Liver (tissue), 9 donors: ENCODE measurements around the gene RASSF7. TPM values are rescaled to one million over a fixed set of nuclear protein-coding genes. Genes with fewer than 3 reads are reported as not detected.

ENCODE experiments used
- DNase-seq: peaks from one replicate; pipeline ENCODE4 v3.0.0-alpha.2; 2017; ENCODE audit warnings: low spot score
- H3K27ac ChIP-seq, 2 donors: one replicate each; pipeline ENCODE4 v1.7.0; 2013; ENCODE audit warnings: inconsistent platforms in 2 of 2, low read length in 2 of 2, control low read depth in 1 of 2, low read depth in 1 of 2, mild to moderate bottlenecking in 1 of 2
- H3K27me3 ChIP-seq, 4 donors: one replicate each; pipeline versions ENCODE4 v1.6.1 to v1.7.0; 2013; ENCODE audit warnings: low read length in 3 of 4, inconsistent platforms in 1 of 4, mild to moderate bottlenecking in 1 of 4, moderate library complexity in 1 of 4; ENCODE audit not compliant: control insufficient read depth in 4 of 4, insufficient read depth in 4 of 4
- H3K36me3 ChIP-seq, 4 donors: one replicate each; pipeline versions ENCODE4 v1.6.1 to v1.7.0; 2013; ENCODE audit warnings: low read length in 3 of 4, mild to moderate bottlenecking in 3 of 4, low read depth in 1 of 4, moderate library complexity in 1 of 4; ENCODE audit not compliant: control insufficient read depth in 4 of 4, insufficient read depth in 3 of 4
- H3K4me1 ChIP-seq, 4 donors: one replicate each; pipeline versions ENCODE4 v1.6.1 to v1.7.0; 2013; ENCODE audit warnings: low read length in 3 of 4, mild to moderate bottlenecking in 3 of 4, moderate library complexity in 1 of 4; ENCODE audit not compliant: control insufficient read depth in 4 of 4, insufficient read depth in 4 of 4
- H3K4me3 ChIP-seq, 3 donors: one replicate each; pipeline versions ENCODE4 v1.6.1 to v1.7.0; 2013; ENCODE audit warnings: low read length in 3 of 3, control low read depth in 1 of 3, low read depth in 1 of 3, mild to moderate bottlenecking in 1 of 3
- H3K9ac ChIP-seq, 2 donors: one replicate each; pipeline ENCODE4 v1.7.0; 2013; ENCODE audit warnings: low read length in 2 of 2, mild to moderate bottlenecking in 2 of 2, moderate library complexity in 2 of 2, control low read depth in 1 of 2, low read depth in 1 of 2
- H3K9me3 ChIP-seq, 4 donors: one replicate each; pipeline versions ENCODE4 v1.6.1 to v1.7.0; 2013; ENCODE audit warnings: low read length in 3 of 4; ENCODE audit not compliant: control insufficient read depth in 4 of 4
- EGR1 ChIP-seq, 2 donors: IDR thresholded peaks; 2 replicates each; pipeline ENCODE4 v1.6.1; 2016 to 2018; ENCODE audit warnings: antibody characterized with exemption in 2 of 2, low read depth in 2 of 2
- FOXA1 ChIP-seq: IDR thresholded peaks from 2 replicates; pipeline ENCODE4 v1.6.1; 2016; ENCODE audit warnings: antibody characterized with exemption
- FOXA2 ChIP-seq: IDR thresholded peaks from 2 replicates; pipeline ENCODE4 v1.6.1; 2016; ENCODE audit warnings: antibody characterized with exemption
- GABPA ChIP-seq, 2 donors: IDR thresholded peaks in 1 of 2; conservative IDR thresholded peaks in 1 of 2; 2 replicates each; pipeline ENCODE4 v1.6.1; 2016; ENCODE audit warnings: antibody characterized with exemption in 2 of 2, mild to moderate bottlenecking in 1 of 2, moderate library complexity in 1 of 2
- HNF4A ChIP-seq, 2 donors: conservative IDR thresholded peaks; 2 replicates each; pipeline ENCODE4 v1.6.1; 2016; ENCODE audit warnings: antibody characterized with exemption in 2 of 2, mild to moderate bottlenecking in 2 of 2
- HNF4G ChIP-seq: IDR thresholded peaks from 2 replicates; pipeline ENCODE4 v1.6.1; 2016; ENCODE audit warnings: antibody characterized with exemption
- JUND ChIP-seq, 2 donors: IDR thresholded peaks; 2 replicates each; pipeline ENCODE4 v1.6.1; 2016; ENCODE audit warnings: antibody characterized with exemption in 2 of 2
- NR2F2 ChIP-seq: IDR thresholded peaks from 2 replicates; pipeline ENCODE4 v1.6.1; 2016; ENCODE audit warnings: antibody characterized with exemption
- RAD21 ChIP-seq, 2 donors: IDR thresholded peaks; 2 replicates each; pipeline ENCODE4 v1.6.1; 2016; ENCODE audit warnings: antibody characterized with exemption in 2 of 2, mild to moderate bottlenecking in 2 of 2
- RXRA ChIP-seq, 2 donors: IDR thresholded peaks; 2 replicates each; pipeline ENCODE4 v1.6.1; 2017 to 2018; ENCODE audit warnings: antibody characterized with exemption in 2 of 2, mild to moderate bottlenecking in 1 of 2
- SP1 ChIP-seq: IDR thresholded peaks from 2 replicates; pipeline ENCODE4 v1.6.1; 2018; ENCODE audit warnings: antibody characterized with exemption, mild to moderate bottlenecking
- TAF1 ChIP-seq: conservative IDR thresholded peaks from 2 replicates; pipeline ENCODE4 v1.6.1; 2016; ENCODE audit warnings: antibody characterized with exemption, mild to moderate bottlenecking
- YY1 ChIP-seq: IDR thresholded peaks from 2 replicates; pipeline ENCODE4 v1.6.1; 2016; ENCODE audit warnings: antibody characterized with exemption, mild to moderate bottlenecking
- whole genome bisulfite sequencing: extraction: QIAGEN DNeasy Blood & Tissue Kit; methylation state at CpG from one replicate; pipeline ENCODE4 v1.1.7; 2013; 5-methylcytosine and 5-hydroxymethylcytosine counted together
- polyA plus RNA-seq, 2 donors: library from polyadenylated mRNA; stranded (reverse) in 1 of 2; unstranded in 1 of 2; fragments of 200-250 nt in 1 of 2; fragments of >200 nt in 1 of 2; fragmentation: Nextera tagmentation in 1 of 2; extraction: Ambion mirVana in 1 of 2; gene quantifications; one replicate each; pipeline versions ENCODE4 v1.2.1 to v1.2.3, GENCODE V29; 2013 to 2015
- total RNA-seq, 2 donors: library from RNA; depleted of rRNA; stranded (reverse); fragments of >200 nt; gene quantifications; one replicate each; pipeline ENCODE4 v1.2.3, GENCODE V29; 2014
- TF ChIP-seq, protein P1 (sequence below): fragments of 150-350 bp; IDR thresholded peaks from 2 replicates; pipeline ENCODE4 v1.5.1; 2017; ENCODE audit warnings: improper control_type of control experiment, low read depth, low read length; ENCODE audit not compliant: missing input control
- TF ChIP-seq, protein P2 (sequence below): IDR thresholded peaks from 2 replicates; pipeline ENCODE4 v1.6.1; 2016; ENCODE audit warnings: antibody characterized with exemption
- TF ChIP-seq, protein P3 (sequence below): IDR thresholded peaks from 2 replicates; pipeline ENCODE4 v1.6.1; 2016; ENCODE audit warnings: antibody characterized with exemption
- TF ChIP-seq, protein P4 (sequence below): IDR thresholded peaks from 2 replicates; pipeline ENCODE4 v1.6.1; 2016; ENCODE audit warnings: antibody characterized with exemption, mild to moderate bottlenecking
- TF ChIP-seq, protein P5 (sequence below): IDR thresholded peaks from 2 replicates; pipeline ENCODE4 v1.6.1; 2016; ENCODE audit warnings: antibody characterized with exemption
- donor health status: healthy.
- donor health status: healthy.
- donor health status: healthy.
- donor health status: healthy.
- donor health status: healthy.

The RASSF7 gene
- total and polyA plus RNA-seq, 4 donors: 11.5 to 50.4 (median 36.9) TPM

DNA sequence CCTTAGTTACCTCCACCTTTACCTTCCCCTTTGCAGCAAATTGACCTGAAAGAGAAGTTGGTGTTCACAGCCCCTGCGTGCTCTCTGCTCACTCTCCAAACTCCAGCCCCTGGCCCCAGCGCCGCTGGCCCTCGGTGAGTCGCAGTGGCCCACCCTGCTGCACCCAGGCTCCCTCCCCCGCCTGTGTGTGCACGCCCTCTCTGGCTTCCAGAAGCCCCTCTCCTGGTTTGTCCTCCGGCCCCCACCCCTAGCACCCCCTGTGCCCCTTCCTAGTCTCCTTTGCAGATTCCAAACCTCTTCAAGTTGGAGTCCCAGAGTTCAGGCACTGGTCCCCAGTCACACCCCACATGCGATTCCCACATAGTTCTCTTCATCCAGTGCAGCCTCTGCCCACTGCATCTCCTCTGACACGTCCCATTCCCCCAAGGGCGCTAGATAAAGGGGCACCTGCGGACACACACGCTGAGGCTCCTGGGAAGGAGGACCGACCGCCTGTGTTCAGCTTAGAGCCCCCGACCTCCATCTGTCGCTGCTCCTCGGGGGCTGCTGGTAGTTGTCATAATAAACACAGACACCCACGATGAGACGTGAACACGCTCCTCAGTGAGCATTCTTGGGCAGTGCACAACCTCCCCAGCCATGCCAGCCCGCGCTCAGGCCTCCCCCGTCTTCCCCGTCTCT, 14.0 kb downstream of the RASSF7 start:
- TF ChIP-seq FOXA2 (no peak), SP1 (no peak), GABPA (IDR thresholded peaks at IDR 0.05 in 1 of 2, conservative IDR thresholded peaks at IDR 0.05 in 1 of 2) (no peak), JUND (IDR thresholded peaks at IDR 0.05) (no peak), HNF4A (conservative IDR thresholded peaks at IDR 0.05) (no peak), HNF4G (no peak), TAF1 (no peak), NR2F2 (no peak), RXRA (IDR thresholded peaks at IDR 0.05) (no peak), FOXA1 (no peak), EGR1 (IDR thresholded peaks at IDR 0.05; ENCODE audit: low read depth in 2 of 2) (no peak), RAD21 (IDR thresholded peaks at IDR 0.05) (no peak), YY1 (no peak)
- TF ChIP-seq, protein P1, sequence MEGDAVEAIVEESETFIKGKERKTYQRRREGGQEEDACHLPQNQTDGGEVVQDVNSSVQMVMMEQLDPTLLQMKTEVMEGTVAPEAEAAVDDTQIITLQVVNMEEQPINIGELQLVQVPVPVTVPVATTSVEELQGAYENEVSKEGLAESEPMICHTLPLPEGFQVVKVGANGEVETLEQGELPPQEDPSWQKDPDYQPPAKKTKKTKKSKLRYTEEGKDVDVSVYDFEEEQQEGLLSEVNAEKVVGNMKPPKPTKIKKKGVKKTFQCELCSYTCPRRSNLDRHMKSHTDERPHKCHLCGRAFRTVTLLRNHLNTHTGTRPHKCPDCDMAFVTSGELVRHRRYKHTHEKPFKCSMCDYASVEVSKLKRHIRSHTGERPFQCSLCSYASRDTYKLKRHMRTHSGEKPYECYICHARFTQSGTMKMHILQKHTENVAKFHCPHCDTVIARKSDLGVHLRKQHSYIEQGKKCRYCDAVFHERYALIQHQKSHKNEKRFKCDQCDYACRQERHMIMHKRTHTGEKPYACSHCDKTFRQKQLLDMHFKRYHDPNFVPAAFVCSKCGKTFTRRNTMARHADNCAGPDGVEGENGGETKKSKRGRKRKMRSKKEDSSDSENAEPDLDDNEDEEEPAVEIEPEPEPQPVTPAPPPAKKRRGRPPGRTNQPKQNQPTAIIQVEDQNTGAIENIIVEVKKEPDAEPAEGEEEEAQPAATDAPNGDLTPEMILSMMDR: no peak
- TF ChIP-seq, protein P2, sequence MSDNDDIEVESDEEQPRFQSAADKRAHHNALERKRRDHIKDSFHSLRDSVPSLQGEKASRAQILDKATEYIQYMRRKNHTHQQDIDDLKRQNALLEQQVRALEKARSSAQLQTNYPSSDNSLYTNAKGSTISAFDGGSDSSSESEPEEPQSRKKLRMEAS: no peak
- TF ChIP-seq, protein P3, sequence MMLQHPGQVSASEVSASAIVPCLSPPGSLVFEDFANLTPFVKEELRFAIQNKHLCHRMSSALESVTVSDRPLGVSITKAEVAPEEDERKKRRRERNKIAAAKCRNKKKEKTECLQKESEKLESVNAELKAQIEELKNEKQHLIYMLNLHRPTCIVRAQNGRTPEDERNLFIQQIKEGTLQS: no peak
- TF ChIP-seq, protein P4, sequence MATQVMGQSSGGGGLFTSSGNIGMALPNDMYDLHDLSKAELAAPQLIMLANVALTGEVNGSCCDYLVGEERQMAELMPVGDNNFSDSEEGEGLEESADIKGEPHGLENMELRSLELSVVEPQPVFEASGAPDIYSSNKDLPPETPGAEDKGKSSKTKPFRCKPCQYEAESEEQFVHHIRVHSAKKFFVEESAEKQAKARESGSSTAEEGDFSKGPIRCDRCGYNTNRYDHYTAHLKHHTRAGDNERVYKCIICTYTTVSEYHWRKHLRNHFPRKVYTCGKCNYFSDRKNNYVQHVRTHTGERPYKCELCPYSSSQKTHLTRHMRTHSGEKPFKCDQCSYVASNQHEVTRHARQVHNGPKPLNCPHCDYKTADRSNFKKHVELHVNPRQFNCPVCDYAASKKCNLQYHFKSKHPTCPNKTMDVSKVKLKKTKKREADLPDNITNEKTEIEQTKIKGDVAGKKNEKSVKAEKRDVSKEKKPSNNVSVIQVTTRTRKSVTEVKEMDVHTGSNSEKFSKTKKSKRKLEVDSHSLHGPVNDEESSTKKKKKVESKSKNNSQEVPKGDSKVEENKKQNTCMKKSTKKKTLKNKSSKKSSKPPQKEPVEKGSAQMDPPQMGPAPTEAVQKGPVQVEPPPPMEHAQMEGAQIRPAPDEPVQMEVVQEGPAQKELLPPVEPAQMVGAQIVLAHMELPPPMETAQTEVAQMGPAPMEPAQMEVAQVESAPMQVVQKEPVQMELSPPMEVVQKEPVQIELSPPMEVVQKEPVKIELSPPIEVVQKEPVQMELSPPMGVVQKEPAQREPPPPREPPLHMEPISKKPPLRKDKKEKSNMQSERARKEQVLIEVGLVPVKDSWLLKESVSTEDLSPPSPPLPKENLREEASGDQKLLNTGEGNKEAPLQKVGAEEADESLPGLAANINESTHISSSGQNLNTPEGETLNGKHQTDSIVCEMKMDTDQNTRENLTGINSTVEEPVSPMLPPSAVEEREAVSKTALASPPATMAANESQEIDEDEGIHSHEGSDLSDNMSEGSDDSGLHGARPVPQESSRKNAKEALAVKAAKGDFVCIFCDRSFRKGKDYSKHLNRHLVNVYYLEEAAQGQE: no peak
- TF ChIP-seq, protein P5, sequence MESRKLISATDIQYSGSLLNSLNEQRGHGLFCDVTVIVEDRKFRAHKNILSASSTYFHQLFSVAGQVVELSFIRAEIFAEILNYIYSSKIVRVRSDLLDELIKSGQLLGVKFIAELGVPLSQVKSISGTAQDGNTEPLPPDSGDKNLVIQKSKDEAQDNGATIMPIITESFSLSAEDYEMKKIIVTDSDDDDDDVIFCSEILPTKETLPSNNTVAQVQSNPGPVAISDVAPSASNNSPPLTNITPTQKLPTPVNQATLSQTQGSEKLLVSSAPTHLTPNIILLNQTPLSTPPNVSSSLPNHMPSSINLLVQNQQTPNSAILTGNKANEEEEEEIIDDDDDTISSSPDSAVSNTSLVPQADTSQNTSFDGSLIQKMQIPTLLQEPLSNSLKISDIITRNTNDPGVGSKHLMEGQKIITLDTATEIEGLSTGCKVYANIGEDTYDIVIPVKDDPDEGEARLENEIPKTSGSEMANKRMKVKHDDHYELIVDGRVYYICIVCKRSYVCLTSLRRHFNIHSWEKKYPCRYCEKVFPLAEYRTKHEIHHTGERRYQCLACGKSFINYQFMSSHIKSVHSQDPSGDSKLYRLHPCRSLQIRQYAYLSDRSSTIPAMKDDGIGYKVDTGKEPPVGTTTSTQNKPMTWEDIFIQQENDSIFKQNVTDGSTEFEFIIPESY: no peak
- H3K4me3 ChIP-seq: peak overlapping the region; percentile 14 to 72 (median 48)
- H3K9ac ChIP-seq: no peak overlapping the region

More for the DNA sequence above, 14.0 kb downstream of the RASSF7 start:
- Histone ChIP-seq H3K4me1 (peaks cover 16 to 53% (median 42%) of the 10 kb centered on the region in 4 donors), H3K27ac (no peak overlapping the region), H3K36me3 (no peaks in the 10 kb centered on the region), H3K9me3 (no peaks in the 10 kb centered on the region), H3K27me3 (no peaks in the 10 kb centered on the region)
- 39% methylated on average over 25 of the region's 25 CpGs for WGBS
- no peak for DNase-seq
